ENCODE results near the gene CPA2. TPM values are rescaled to one million over a fixed set of nuclear protein-coding genes. Genes with fewer than 3 reads are reported as not detected.
"Not testable (repeated sequence)": the region's sequence is repeated elsewhere in the genome, so short reads cannot be mapped to it uniquely, and the experiment has no call there.

The CPA2 gene
- total and polyA plus RNA-seq, 11 donors: 0.17 to 1.1 (median 0.79) TPM; not detected in 6

GRCh38 chr7:130248842-130249241 lies 17.8 kb upstream of the CPA2 start:
- peaks cover 0 to 14% (median 0%) of the 10 kb centered on the region in 12 donors for H3K9me3 ChIP-seq
- WGBS, 4 donors: 91 to 100% (median 95%) methylated on average over 5 of the region's 5 CpGs
- H3K36me3 ChIP-seq, DNase-seq, H3K27ac ChIP-seq, ATAC-seq, H3K4me3 ChIP-seq, H3K4me1 ChIP-seq, H3K27me3 ChIP-seq: not testable (repeated sequence)
- intact Hi-C loops (cut with DNase I): loop anchor here in 7 of 10 donors (10.0 kb wide), 4 partner anchors 236 to 586 kb away; no protein-coding TSS in a partner anchor

- DNase-seq, H3K27me3 ChIP-seq, H3K27ac ChIP-seq, H3K36me3 ChIP-seq, H3K4me1 ChIP-seq, H3K4me3 ChIP-seq, ATAC-seq: not testable (repeated sequence)
- WGBS, 4 donors: 88 to 92% (median 90%) methylated on average over 3 of the region's 3 CpGs
- intact Hi-C loops (cut with DNase I): loop anchor here in 7 of 10 donors (10.0 kb wide), 4 partner anchors 235 to 585 kb away; no protein-coding TSS in a partner anchor
- H3K9me3 ChIP-seq: peaks cover 0 to 16% (median 0%) of the 10 kb centered on the region in 12 donors
Measured at GRCh38 chr7:130249626-130250025, 17.0 kb upstream of the CPA2 start.

DNA sequence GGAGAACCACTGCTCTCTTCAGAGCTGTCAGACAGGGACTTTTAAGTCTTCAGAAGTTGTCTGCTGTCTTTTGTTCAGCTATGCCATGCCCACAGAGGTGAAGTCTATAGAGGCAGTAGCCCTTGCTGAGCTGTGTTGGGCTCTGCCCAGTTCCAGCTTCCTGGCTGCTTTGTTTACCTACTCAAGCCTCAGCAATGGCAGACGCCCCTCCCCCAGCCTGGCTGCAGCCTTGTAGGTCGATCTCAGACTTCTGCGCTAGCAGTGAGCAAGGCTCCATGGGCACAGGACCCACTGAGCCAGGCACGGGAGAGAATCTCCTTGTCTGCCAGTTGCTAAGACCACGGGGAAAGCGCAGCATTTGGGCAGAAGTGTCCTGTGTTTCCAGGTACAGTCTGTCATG lies 12.1 kb upstream of the CPA2 start:
- ATAC-seq: no peak
- Histone ChIP-seq H3K4me1 (no peaks in the 10 kb centered on the region), H3K36me3 (no peaks in the 10 kb centered on the region), H3K9me3 (peaks cover 0 to 47% (median 24%) of the 10 kb centered on the region in 12 donors), H3K4me3 (no peak overlapping the region), H3K27me3 (no peaks in the 10 kb centered on the region), H3K27ac (no peak overlapping the region)
- intact Hi-C loops (cut with DNase I): no loop called here
- WGBS, 4 donors: 75 to 86% (median 84%) methylated on average over 5 to 6 of the region's 6 CpGs
- no peak for DNase-seq
- TF ChIP-seq CTCF (IDR thresholded peaks at IDR 0.05): no peak
- TF ChIP-seq POLR2A (IDR thresholded peaks at IDR 0.05): no peak

GRCh38 chr7:130256704-130257103 lies 10.0 kb upstream of the CPA2 start:
- WGBS, 4 donors: 76 to 82% (median 79%) methylated on average over 2 of the region's 2 CpGs
- no peak for DNase-seq
- Histone ChIP-seq H3K4me3 (no peak overlapping the region), H3K4me1 (no peaks in the 10 kb centered on the region), H3K36me3 (no peaks in the 10 kb centered on the region), H3K27ac (no peak overlapping the region), H3K27me3 (no peaks in the 10 kb centered on the region), H3K9me3 (peaks cover 0 to 57% (median 32%) of the 10 kb centered on the region in 12 donors)
- intact Hi-C loops (cut with DNase I): loop anchor here in 1 of 10 donors (2.0 kb wide), 1 partner anchor 44 kb away; no protein-coding TSS in a partner anchor
- no peak for ATAC-seq
- TF ChIP-seq CTCF (IDR thresholded peaks at IDR 0.05) (no peak), POLR2A (IDR thresholded peaks at IDR 0.05) (no peak)

DNA sequence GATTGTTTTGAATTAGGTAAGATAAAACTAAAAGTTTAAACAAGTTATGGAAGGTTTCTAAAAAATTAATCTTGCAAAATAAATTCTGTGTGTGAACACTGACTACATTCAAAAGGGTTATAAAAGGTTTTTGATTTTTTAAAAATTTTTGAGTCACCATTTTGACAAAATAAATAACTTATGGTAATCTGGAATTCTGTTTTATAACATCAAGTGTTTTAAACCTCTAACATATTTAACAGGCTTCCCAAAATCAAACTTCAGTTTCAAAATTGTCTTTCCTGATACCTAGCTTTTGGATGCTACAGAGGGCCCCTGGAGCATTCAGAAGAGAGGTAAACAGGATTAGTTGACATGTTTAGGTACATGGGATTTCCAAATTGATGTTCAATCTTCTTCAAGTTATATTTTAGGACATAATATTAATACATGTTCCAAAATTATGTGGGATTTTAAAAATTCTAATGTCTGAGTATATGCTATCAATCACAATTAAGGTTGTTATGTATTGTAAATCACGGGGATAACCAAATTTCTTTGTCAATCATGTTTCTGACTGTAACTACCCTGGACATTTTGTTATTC lies 8.1 kb upstream of the CPA2 start:
- DNase-seq: no peak
- 58 to 75% (median 64%) methylated on average over 1 of the region's 1 CpG for WGBS, 4 donors
- peaks cover 0 to 50% (median 31%) of the 10 kb centered on the region in 12 donors for H3K9me3 ChIP-seq
- no peaks in the 10 kb centered on the region for H3K4me1 ChIP-seq
- no peaks in the 10 kb centered on the region for H3K27me3 ChIP-seq
- no peak for TF ChIP-seq CTCF (IDR thresholded peaks at IDR 0.05)
- TF ChIP-seq POLR2A (IDR thresholded peaks at IDR 0.05): no peak
- intact Hi-C loops (cut with DNase I): no loop called here
- no peaks in the 10 kb centered on the region for H3K36me3 ChIP-seq
- H3K27ac ChIP-seq: no peak overlapping the region
- no peak for ATAC-seq
- no peak overlapping the region for H3K4me3 ChIP-seq
